ENCODE measurements around the gene HPCAL1.

Gene HPCAL1

DNA sequence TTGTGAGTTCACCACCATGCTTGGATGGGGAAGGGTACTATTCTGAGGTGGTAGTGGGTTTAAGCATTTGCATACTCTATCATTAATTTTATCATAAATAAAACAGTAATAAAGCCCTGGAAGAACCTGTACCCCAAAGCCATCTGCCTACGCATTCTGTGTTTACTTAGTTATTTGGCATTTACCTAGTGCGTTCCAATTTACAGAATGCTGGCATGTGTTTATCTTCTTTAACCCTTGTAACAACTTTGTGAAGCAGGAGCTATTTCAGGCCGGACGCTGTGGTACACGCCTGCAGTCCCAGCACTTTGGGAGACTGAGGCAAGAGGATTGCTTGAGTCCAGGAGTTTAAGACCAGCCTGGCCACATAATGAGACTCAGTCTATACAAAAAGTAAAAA lies 163.2 kb downstream of the HPCAL1 start:
- DNase-seq, result no peak
- TF ChIP-seq, protein P1, sequence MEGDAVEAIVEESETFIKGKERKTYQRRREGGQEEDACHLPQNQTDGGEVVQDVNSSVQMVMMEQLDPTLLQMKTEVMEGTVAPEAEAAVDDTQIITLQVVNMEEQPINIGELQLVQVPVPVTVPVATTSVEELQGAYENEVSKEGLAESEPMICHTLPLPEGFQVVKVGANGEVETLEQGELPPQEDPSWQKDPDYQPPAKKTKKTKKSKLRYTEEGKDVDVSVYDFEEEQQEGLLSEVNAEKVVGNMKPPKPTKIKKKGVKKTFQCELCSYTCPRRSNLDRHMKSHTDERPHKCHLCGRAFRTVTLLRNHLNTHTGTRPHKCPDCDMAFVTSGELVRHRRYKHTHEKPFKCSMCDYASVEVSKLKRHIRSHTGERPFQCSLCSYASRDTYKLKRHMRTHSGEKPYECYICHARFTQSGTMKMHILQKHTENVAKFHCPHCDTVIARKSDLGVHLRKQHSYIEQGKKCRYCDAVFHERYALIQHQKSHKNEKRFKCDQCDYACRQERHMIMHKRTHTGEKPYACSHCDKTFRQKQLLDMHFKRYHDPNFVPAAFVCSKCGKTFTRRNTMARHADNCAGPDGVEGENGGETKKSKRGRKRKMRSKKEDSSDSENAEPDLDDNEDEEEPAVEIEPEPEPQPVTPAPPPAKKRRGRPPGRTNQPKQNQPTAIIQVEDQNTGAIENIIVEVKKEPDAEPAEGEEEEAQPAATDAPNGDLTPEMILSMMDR (IDR thresholded peaks at IDR 0.05; ENCODE audit: low read depth, low read length, missing control alignments), result no peak
- in situ Hi-C loops (cut with HindIII; ENCODE audit: low pct_ligation_motif_present, low sequenced_read_pairs), result no loop called here

DNA sequence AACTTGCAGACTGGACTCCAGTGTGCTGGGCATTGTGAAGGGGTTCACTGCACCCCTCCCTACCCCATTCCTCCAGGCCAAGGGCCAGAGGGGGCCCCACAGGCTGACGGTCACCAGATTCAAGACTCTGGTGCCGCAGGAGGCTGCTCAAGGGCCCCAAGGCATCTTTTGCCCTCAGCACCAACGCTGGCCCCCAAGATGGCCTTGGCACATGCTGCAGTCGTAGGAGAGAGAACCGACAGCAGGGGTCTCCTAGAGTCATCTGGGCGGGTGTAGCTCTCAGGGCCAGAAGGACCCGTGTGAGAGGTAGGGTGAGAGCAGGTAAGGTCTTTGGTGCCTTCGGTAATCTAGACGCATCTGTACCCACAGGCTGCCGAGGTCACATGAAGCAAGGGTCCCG lies 164.1 kb downstream of the HPCAL1 start:
- in situ Hi-C loops (cut with HindIII; ENCODE audit: low pct_ligation_motif_present, low sequenced_read_pairs), result no loop called here
- TF ChIP-seq, protein P1 (IDR thresholded peaks at IDR 0.05; ENCODE audit: low read depth, low read length, missing control alignments), result no peak
- Histone ChIP-seq H3K4me3 (ENCODE audit: low read depth, low read length) (no peak overlapping the region), H3K27ac (no peak overlapping the region), H3K36me3 (replicated peaks) (no peaks in the 10 kb centered on the region), H3K27me3 (replicated peaks) (no peaks in the 10 kb centered on the region)
- no peak for DNase-seq

More for the DNA sequence above, 163.2 kb downstream of the HPCAL1 start:
- Histone ChIP-seq H3K27ac (no peak overlapping the region), H3K27me3 (replicated peaks) (no peaks in the 10 kb centered on the region), H3K4me3 (ENCODE audit: low read depth, low read length) (no peak overlapping the region), H3K36me3 (replicated peaks) (no peaks in the 10 kb centered on the region)

DNA sequence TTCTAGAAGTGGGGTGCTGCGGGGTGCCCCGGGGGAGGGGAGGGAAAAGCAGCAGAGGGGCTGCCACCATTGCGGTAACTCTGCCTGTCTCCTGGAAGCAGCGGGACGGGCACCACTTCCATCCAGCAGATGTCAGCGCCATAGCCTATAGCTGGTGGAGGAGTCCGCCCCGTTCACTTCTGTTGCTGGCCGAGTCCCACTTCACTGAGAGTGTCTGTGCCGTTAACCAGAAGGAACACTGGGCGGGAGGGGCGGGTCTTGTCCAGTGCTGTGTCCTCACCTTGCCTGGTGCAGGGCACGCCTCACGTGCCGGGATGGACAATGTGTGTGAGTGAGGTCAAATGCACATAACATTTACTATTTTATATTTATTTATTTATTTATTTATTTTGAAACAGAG lies 164.7 kb downstream of the HPCAL1 start:
- no peak for DNase-seq
- H3K4me3 ChIP-seq (ENCODE audit: low read depth, low read length), result no peak overlapping the region

DNA sequence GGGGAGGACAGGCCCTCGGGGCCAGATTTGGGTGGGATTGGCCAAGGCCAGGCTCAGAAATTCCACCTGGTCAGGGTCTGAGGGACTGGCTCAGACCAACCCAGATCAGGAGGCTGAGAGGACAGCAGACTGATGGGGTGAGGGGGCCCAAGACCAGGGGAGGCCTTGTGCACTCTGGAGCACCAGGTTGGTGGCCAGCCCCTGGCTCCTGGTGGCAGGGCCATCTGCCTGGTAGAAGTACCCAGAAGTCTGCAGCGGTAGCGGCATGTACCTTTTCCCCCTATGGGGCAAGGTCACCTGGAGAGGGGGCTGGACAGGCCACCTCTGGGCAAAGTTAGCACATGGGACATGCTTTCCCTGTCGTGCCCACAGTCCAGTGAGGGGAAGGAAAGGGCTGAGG lies 166.6 kb downstream of the HPCAL1 start:
- no peak overlapping the region for H3K4me3 ChIP-seq (ENCODE audit: low read depth, low read length)
- no peaks in the 10 kb centered on the region for H3K27me3 ChIP-seq (replicated peaks)
- in situ Hi-C loops (cut with HindIII; ENCODE audit: low pct_ligation_motif_present, low sequenced_read_pairs), result no loop called here
- DNase-seq, result no peak
- no peaks in the 10 kb centered on the region for H3K36me3 ChIP-seq (replicated peaks)
- H3K27ac ChIP-seq, result no peak overlapping the region
- TF ChIP-seq, protein P1 (IDR thresholded peaks at IDR 0.05; ENCODE audit: low read depth, low read length, missing control alignments), result no peak

More for the DNA sequence above, 164.7 kb downstream of the HPCAL1 start:
- no peak overlapping the region for H3K27ac ChIP-seq
- TF ChIP-seq, protein P1 (IDR thresholded peaks at IDR 0.05; ENCODE audit: low read depth, low read length, missing control alignments), result peak; percentile 41
- no peaks in the 10 kb centered on the region for H3K27me3 ChIP-seq (replicated peaks)
- in situ Hi-C loops (cut with HindIII; ENCODE audit: low pct_ligation_motif_present, low sequenced_read_pairs), result no loop called here
- no peaks in the 10 kb centered on the region for H3K36me3 ChIP-seq (replicated peaks)

DNA sequence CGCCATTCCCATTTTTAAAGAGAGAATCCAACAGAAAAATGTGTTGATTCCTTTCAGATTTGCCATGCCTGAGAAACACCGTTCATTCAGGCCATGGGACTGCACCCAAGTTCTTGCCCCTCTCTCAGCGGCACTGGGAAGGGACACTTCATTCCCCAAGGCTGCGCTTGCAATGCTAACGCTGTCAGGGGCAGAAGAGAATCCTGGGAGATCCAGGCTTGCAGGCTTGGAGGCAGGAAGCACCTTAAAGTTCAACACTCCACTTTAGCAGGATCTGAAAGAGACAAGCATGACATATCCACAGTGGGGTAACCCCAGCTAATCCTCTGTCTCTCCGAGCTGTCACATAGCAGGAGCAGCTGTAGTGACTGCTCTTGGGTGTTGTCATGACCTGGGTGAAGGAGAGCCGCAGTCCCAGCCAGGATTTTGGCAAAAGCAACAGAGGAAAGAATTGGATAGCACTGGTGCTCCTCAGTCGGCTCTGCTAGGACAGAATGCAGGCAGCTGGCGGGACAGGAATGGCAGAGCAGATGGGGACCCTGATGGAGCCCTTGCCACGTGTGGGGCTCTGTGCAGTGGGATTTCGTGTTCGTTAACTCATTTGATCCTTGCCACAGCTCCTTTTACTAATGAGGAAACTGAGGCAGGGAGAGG lies 167.4 kb downstream of the HPCAL1 start:
- no peak for DNase-seq
- no peak overlapping the region for H3K4me3 ChIP-seq (ENCODE audit: low read depth, low read length)
- H3K36me3 ChIP-seq (replicated peaks), result no peaks in the 10 kb centered on the region
- no peaks in the 10 kb centered on the region for H3K27me3 ChIP-seq (replicated peaks)
- H3K27ac ChIP-seq, result no peak overlapping the region
- TF ChIP-seq, protein P1 (IDR thresholded peaks at IDR 0.05; ENCODE audit: low read depth, low read length, missing control alignments), result no peak
- in situ Hi-C loops (cut with HindIII; ENCODE audit: low pct_ligation_motif_present, low sequenced_read_pairs), result no loop called here

DNA sequence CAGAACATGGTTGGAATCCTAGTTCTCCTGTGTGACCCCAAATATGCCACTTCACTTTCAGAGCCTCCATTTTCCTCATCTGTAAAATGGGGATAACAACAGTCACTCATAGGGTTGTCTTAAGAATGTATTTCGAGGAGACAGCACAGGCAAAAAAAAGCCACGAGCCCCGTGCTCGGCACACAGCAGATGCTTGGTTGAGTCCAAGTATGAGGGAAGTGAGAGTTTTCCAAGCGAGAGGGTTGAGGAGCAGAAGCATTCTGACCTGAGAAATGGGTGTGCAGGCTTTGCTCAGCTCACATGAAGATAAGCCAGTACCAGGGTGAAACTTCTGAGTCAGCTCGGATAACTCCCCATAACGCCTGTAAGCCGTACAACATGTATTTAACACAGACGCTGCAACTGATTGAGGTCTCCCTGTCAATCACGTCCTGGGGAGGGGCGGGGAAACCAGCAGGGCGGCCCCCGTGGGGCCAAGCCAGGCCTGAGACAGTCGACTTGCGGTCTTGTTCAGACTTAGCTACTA lies 168.4 kb downstream of the HPCAL1 start:
- no peaks in the 10 kb centered on the region for H3K27me3 ChIP-seq (replicated peaks)
- DNase-seq, result no peak
- H3K36me3 ChIP-seq (replicated peaks), result no peaks in the 10 kb centered on the region
- TF ChIP-seq, protein P1 (IDR thresholded peaks at IDR 0.05; ENCODE audit: low read depth, low read length, missing control alignments), result no peak
- in situ Hi-C loops (cut with HindIII; ENCODE audit: low pct_ligation_motif_present, low sequenced_read_pairs), result no loop called here
- H3K4me3 ChIP-seq (ENCODE audit: low read depth, low read length), result no peak overlapping the region
- no peak overlapping the region for H3K27ac ChIP-seq

Data from brain microvascular endothelial cell (primary cell).